Stromal cell of bone marrow (primary cell): ENCODE measurements around the gene CDH13.
A peak's percentile ranks its signal among the peaks of the same experiment; 100 is the strongest.

ENCODE experiments used
- DNase-seq: peaks from one replicate; pipeline ENCODE4 v3.0.0-alpha.2; 2012; ENCODE audit warnings: low read depth

Gene CDH13

DNA sequence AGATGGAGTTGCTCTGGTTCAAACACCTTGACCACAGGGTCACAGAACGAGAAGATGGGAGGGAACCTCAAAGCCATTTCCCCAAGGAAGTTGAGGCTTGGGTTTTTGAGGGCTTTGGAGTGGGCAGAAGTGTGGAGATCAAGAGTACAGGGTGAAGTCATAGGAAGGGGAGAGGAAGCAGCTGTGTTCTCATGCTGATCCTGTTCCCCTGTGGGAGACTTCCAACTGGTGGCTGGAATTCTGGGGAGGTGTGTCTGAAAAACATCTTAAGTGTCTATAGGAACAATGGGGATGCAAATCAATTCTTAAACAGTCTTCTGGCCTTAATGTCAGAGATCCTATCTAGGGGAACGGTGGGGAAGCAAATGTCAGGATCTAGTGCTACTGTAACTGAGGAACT lies 1142.2 kb downstream of the CDH13 start:
- DNase-seq, result no peak

DNA sequence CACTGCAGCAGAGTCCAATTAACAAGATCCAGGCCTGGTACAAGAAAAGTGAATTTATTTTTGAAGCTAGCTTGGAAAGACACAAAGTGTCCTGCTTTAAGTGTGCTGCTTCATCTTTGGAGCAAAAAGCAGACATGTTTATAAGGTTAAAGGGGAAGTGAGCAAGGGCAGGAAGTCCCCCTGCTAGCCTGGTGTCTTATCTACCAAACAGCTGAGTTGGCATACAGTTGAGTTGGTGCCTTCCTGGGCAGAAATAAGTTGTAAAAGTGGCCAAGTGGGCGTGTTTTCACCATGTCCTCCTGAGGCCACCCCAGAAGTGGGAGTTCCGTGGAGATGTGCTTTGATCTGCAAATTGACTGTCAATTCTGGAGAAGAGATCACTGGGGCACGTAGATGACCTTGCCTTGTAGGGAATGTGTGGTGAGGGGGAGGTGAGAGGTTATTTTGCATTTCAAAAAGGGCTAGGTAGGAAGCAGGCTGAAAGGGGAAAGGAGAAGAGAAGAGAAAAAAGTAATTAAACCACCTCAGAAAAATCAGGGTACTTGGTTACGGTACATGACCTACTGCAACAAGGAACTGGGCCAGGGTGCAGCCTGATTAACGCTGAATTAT lies 1142.7 kb downstream of the CDH13 start:
- DNase-seq, result no peak

DNA sequence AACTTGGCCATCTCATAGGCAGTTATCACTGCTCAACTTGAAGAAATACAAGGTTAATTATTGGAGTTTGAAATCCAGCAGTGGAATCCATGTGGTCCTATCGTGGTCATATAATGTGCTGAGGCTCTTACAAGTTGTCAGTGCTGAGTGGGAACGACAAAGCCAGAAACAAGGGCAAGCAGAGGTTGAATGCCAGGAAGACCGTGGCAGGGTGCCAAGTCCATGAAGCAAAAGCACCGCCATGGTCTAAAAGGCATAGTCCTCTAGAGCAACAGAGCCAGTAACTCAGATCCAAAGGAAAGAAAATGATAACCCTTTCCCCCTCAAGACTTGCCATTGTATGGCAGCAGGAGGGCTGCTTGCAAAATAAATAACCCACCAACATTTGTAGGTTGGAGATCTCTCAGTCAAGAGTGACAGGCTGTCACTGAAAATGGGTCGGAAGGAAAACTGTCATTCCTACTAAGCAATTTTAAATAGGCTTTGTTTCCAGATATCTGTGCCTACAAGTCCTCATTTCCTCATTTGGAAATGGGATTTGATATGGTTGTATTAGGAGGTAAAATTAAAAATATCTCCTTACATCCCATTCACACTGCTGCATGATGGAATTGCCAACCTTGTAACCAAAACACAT lies 1144.7 kb downstream of the CDH13 start:
- no peak for DNase-seq

DNA sequence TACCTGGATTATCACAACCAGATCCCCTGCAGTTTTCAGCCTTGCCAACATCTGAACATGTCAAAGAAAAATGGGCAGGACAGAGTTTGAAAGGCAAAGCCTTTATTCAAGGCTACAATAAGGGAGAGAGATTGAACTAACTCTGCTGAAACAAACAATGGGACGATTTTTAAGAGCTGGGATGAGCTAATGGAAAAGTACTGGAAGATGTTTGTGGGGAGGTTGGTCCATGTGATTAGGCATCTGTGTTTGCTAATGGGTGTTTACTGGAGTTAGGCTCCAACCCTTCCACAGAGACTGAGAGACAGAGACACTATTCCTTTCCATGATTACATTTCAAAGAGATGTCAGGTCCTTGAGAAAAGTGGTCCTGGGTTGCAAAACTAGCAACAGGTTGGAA lies 1146.0 kb downstream of the CDH13 start:
- no peak for DNase-seq

- DNase-seq, result no peak
Observed at GRCh38 chr16:83774066-83774465, 1147.3 kb downstream of the CDH13 start.

GRCh38 chr16:83776944-83777343 lies 1150.2 kb downstream of the CDH13 start:
- DNase-seq, result no peak

DNA sequence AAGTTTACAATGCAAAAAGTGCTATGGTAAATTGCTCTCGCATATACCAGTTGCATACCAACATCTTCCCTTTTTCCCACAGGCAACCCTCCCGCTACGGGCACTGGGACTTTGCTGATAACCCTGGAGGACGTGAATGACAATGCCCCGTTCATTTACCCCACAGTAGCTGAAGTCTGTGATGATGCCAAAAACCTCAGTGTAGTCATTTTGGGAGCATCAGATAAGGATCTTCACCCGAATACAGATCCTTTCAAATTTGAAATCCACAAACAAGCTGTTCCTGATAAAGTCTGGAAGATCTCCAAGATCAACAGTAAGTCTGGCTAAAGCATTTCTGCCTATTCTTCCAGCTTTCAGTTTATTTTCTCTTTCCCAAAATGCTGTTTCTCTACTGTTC lies 1153.1 kb downstream of the CDH13 start:
- DNase-seq, result peak; percentile 31

GRCh38 chr16:83785455-83785854 lies 1158.7 kb downstream of the CDH13 start:
- DNase-seq, result no peak

GRCh38 chr16:83789642-83790401 lies 1163.1 kb downstream of the CDH13 start:
- no peak for DNase-seq

- no peak for DNase-seq
Observed at GRCh38 chr16:83791916-83792315, 1165.1 kb downstream of the CDH13 start.

DNA sequence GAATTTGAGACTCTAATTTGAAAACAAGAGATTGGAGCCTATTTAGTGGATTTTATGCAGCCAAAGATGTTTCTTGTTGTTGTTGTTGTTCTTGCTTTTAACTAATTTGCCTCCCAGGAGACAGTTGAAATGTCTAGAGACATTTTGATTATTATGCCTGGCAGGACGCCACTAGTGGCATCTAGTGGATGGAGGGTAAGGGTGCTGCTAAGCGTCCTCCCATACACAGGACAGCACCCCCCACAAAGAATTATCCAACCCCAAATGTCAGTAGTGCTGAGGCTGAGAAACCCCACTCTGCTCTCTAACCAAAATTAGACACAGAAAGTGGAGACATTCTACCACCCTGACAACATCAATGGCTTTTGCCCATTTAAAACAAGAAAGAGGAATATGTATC lies 1165.6 kb downstream of the CDH13 start:
- DNase-seq, result no peak

GRCh38 chr16:83793179-83793578 lies 1166.4 kb downstream of the CDH13 start:
- DNase-seq, result no peak

DNA sequence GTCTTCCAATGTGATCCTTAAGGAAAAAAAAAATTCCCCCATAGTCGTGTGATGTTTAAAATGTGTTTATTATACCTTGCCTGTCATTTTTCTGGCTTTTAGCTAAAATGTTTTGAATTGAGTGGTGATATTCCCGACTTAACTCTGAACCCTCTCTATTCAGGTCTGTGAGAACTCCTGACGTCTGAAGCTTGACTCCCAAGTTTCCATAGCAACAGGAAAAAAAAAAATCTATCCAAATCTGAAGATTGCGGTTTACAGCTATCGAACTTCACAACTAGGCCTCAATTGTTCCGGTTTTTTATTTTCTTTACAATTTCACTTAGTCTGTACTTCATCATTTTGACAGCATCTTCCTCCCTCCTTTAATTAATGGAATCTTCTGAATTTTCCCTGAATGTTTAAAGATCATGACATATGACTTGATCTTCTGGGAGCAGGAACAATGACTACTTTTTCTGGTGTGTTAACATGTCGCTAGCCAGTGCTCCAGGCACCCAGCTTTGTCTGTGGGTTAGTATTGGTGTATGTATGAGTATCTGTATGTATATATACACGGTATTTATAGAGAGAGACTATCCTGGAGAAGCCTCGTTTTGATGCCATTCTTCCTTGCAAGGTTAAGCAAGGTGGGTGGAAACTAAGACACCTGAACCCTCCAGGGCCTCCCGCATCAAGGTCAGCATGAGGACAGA lies 1168.2 kb downstream of the CDH13 start:
- DNase-seq, result no peak

DNA sequence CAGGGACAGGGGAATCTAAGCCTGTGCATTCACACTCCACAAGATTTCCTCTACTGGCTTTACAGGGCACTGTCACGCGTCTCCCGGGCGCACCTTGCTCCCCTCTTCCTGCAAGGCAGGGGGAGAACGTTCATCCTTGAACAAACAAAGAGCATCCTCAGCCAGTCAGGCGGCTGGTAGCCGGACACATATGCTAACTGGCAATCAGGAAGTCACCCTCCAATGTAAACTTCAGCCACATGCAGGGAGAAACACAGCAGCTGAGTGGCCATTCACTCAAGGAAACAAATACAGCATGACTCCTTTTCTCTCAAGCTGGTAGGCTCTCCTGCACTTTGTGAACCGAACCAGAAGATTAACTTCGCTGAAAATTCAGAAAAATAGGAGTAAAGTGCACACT lies 1170.2 kb downstream of the CDH13 start:
- no peak for DNase-seq

- no peak for DNase-seq
Observed at GRCh38 chr16:83799336-83799735, 1172.6 kb downstream of the CDH13 start.

DNA sequence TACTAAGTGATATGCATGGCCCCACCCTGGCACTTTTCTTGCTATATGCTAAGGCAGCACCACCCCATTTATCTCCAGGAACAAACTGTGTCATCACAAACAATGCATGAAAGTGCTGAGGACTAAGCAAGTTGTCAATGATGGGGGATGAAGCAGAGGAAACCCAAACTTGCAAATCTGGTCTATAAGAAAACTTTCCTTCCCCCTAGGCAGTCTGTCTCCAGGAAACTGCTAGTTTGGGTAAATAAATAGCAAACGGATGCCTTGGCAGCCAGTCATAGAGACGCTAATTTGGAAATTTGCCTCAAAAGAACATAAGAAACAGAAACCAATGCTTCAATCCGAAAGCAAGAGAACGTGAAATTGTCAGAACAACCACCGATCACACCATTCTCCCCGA lies 1175.4 kb downstream of the CDH13 start:
- peak; percentile 71 for DNase-seq

- DNase-seq, result no peak
Observed at GRCh38 chr16:83802554-83803205, 1175.9 kb downstream of the CDH13 start.

DNA sequence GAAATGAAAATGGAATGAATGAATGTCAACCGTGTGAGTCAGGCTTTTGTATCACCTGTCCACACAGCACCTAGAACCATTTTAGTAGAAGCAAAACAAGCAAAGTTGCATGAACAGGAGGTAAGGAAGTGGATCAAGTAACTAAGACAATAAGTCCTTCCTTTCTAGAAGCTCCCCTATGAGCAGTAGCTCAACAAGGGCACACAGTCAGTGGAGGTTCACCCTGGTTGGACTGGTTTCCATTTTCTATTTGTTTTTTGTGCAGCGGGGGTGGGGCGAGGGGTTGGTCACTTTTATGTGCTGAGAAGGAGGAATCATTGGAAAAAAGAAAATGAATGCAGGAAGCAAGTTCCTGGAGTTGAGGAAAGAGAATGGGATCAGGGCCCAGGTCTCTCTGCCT lies 1177.0 kb downstream of the CDH13 start:
- no peak for DNase-seq

DNA sequence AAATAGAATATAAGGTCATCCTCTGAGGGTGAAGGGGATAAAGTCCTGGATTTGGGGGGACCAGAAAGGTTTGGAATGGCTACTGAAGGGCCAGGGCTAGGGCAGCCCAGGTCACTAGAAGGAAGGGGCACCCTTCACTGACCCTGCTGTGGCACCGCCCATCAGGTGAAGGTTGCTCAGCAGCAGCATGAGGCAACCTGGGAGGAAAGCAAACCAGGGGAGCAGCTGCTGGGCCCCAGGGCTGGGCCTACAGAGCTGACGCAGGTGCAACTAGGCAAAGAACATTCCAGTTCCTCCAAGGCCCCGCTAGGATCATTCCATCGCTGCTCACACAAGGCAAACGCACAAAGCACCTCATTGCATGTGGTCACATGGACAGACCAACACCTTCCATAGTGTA lies 1177.6 kb downstream of the CDH13 start:
- no peak for DNase-seq

DNA sequence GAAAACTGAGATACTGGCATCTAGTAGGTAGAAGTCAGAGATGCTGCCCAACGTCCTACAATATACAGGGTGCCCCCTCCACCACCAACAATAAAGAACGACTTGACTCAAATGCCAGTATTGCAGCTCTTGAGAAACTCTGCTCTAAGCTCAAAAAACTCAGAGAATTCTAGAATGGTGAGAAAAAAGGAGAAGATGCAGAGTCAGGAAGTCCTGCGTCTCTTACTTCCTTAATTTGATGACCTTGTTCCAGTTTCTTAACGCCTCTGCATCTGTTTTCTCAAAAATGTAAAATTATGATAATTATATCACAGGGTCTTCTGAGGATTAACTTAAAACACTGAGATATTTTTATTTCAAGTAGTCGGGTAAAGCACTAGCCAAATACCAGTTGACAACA lies 1179.3 kb downstream of the CDH13 start:
- DNase-seq, result no peak

- no peak for DNase-seq
Observed at GRCh38 chr16:83806731-83807130, 1180.0 kb downstream of the CDH13 start.

DNA sequence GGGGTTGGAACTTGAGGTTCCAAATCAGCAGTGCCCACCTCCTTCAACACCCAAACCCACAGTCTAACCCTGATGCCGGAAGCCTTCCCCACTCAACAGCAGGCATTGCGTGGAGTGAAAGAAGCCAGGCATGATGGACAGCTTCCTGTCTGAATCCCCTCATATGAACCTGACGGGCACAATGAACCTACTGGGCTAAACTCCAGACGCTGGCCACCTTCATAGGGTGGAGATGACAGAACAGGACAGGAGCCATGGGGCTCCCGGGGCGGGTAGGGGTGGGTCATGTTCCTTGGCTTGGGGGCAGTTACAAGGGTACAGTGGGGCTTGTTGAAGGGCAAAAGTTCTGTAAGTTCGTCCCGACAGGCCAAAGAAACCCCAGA lies 1180.5 kb downstream of the CDH13 start:
- no peak for DNase-seq
